IMR-90 (cell line): ENCODE data around the gene ZFAND6. TPM values are rescaled to one million over a fixed set of nuclear protein-coding genes. Genes with fewer than 3 reads are reported as not detected.

ENCODE experiments used
- ATAC-seq: fragments of 200-7000 bp; cut with Tn5 transposase; 2 replicates; pipeline ENCODE4 v1.9.1; 2020; ENCODE audit warnings: low read depth, mild to moderate bottlenecking, moderate library complexity
- BruUV-seq: library from RNA; stranded (reverse); fragments of 400-500 nt; replicated peaks from 2 replicates; lab custom pipeline; 2021; lab: Mats Ljungman, UMichigan
- CTCF ChIA-PET: fragments of 300-600 bp; formaldehyde crosslinking; extraction: SDS; loops from one replicate; lab custom pipeline; 2021; ENCODE audit warnings: antibody characterized with exemption; lab: Yijun Ruan, JAX
- POLR2A ChIA-PET: fragments of 300-600 bp; sonication (Branson Sonifier 250); formaldehyde crosslinking; loops from one replicate; lab custom pipeline; 2022; ENCODE audit warnings: antibody characterized with exemption; ENCODE audit not compliant: unreplicated experiment; lab: Charles Lee
- DNase-seq: peaks from one replicate; pipeline ENCODE4 v3.0.0; 2013
- H2AFZ ChIP-seq: replicated peaks from 2 replicates; pipeline ENCODE3; 2013; ENCODE audit warnings: low read length, mild to moderate bottlenecking; ENCODE audit not compliant: poor library complexity
- H2AK5ac ChIP-seq: 2 replicates; pipeline ENCODE4 v1.6.1; 2013; ENCODE audit warnings: low read depth, low read length, inconsistent platforms
- H2AK9ac ChIP-seq: replicated peaks from 2 replicates; pipeline ENCODE3; 2013; ENCODE audit warnings: mild to moderate bottlenecking, low read depth, low read length, moderate library complexity; ENCODE audit not compliant: poor library complexity
- H2BK120ac ChIP-seq: 2 replicates; pipeline ENCODE4 v1.6.1; 2013; ENCODE audit warnings: low read depth, low read length, inconsistent platforms
- H2BK15ac ChIP-seq: 3 replicates; pipeline ENCODE4 v1.6.1; 2013; ENCODE audit warnings: low read depth, low read length, inconsistent platforms
- H2BK20ac ChIP-seq: 2 replicates; pipeline ENCODE4 v1.6.1; 2013; ENCODE audit warnings: low read depth, mild to moderate bottlenecking, inconsistent platforms, low read length, moderate library complexity
- H2BK5ac ChIP-seq: 2 replicates; pipeline ENCODE4 v1.6.1; 2013; ENCODE audit warnings: mild to moderate bottlenecking, low read depth, low read length, inconsistent platforms; ENCODE audit not compliant: poor library complexity, severe bottlenecking
- H3K14ac ChIP-seq: replicated peaks from 2 replicates; pipeline ENCODE4 v1.6.1; 2013; ENCODE audit warnings: low read depth, low read length, inconsistent platforms
- H3K18ac ChIP-seq: 2 replicates; pipeline ENCODE4 v1.6.1; 2013; ENCODE audit warnings: low read depth, low read length, control low read depth
- H3K23ac ChIP-seq: 2 replicates; pipeline ENCODE4 v1.6.1; 2013; ENCODE audit warnings: low read depth, low read length, inconsistent platforms
- H3K27ac ChIP-seq: 2 replicates; pipeline ENCODE4 v1.5.1; 2013; ENCODE audit warnings: mild to moderate bottlenecking, control low read depth, low read length; ENCODE audit not compliant: insufficient read depth
- H3K27me3 ChIP-seq: 2 replicates; pipeline ENCODE4 v1.6.1; 2013; ENCODE audit warnings: low read length; ENCODE audit not compliant: control insufficient read depth, insufficient read depth
- H3K36me3 ChIP-seq: 2 replicates; pipeline ENCODE4 v1.6.1; 2013; ENCODE audit warnings: low read length, mixed read lengths; ENCODE audit not compliant: control insufficient read depth, insufficient read depth
- H3K4ac ChIP-seq: 2 replicates; pipeline ENCODE4 v1.6.1; 2013; ENCODE audit warnings: low read depth, low read length, inconsistent platforms
- H3K4me1 ChIP-seq: 2 replicates; pipeline ENCODE4 v1.6.1; 2013; ENCODE audit warnings: low read length, mixed read lengths; ENCODE audit not compliant: control insufficient read depth, insufficient read depth
- H3K4me2 ChIP-seq: 2 replicates; pipeline ENCODE4 v1.6.1; 2013; ENCODE audit warnings: low read depth, mild to moderate bottlenecking, control low read depth, low read length, moderate library complexity
- H3K4me3 ChIP-seq: 2 replicates; pipeline ENCODE4 v1.5.1; 2013; ENCODE audit warnings: low read depth, mild to moderate bottlenecking, control low read depth, low read length, moderate library complexity; ENCODE audit not compliant: insufficient read depth
- H3K56ac ChIP-seq: 2 replicates; pipeline ENCODE4 v1.6.1; 2013; ENCODE audit warnings: low read length, inconsistent platforms; ENCODE audit not compliant: insufficient read depth; ENCODE audit errors: extremely low read depth
- H3K79me1 ChIP-seq, 2 experiments: 2 replicates each; pipeline ENCODE4 v1.6.1; 2013; ENCODE audit warnings: low read length in 2 of 2, inconsistent platforms in 1 of 2, low read depth in 1 of 2
- H3K9ac ChIP-seq: 2 replicates; pipeline ENCODE4 v1.6.1; 2013; ENCODE audit warnings: low read depth, low read length, control low read depth
- H3K9me1 ChIP-seq: 2 replicates; pipeline ENCODE4 v1.6.1; 2013; ENCODE audit warnings: low read length, inconsistent platforms; ENCODE audit not compliant: insufficient read depth
- H3K9me3 ChIP-seq: 2 replicates; pipeline ENCODE4 v1.6.1; 2013; ENCODE audit warnings: low read length; ENCODE audit not compliant: control insufficient read depth, insufficient read depth
- H4K20me1 ChIP-seq: 2 replicates; pipeline ENCODE4 v1.6.1; 2013; ENCODE audit warnings: low read length, inconsistent platforms; ENCODE audit not compliant: insufficient read depth
- H4K5ac ChIP-seq: 2 replicates; pipeline ENCODE4 v1.6.1; 2013; ENCODE audit warnings: mild to moderate bottlenecking, low read depth, low read length, control low read depth
- H4K8ac ChIP-seq, 2 experiments: 2 replicates each; pipeline ENCODE4 v1.6.1; 2013; ENCODE audit warnings: low read depth in 2 of 2, low read length in 2 of 2, control low read depth in 1 of 2, inconsistent platforms in 1 of 2
- H4K91ac ChIP-seq: 2 replicates; pipeline ENCODE4 v1.6.1; 2013; ENCODE audit warnings: low read depth, low read length, inconsistent platforms; ENCODE audit not compliant: insufficient read depth
- CHD1 ChIP-seq: IDR thresholded peaks from 2 replicates; pipeline ENCODE4 v1.6.1; 2012; ENCODE audit warnings: low read depth, low read length, improper control_type of control experiment
- FOS ChIP-seq: fragments of 150-350 bp; IDR thresholded peaks from 2 replicates; pipeline ENCODE4 v1.6.1; 2016; ENCODE audit warnings: low read depth, low read length
- MXI1 ChIP-seq: IDR thresholded peaks from 2 replicates; pipeline ENCODE4 v1.6.1; 2012; ENCODE audit warnings: low read depth, mild to moderate bottlenecking, low read length, moderate library complexity, borderline replicate concordance
- NFE2L2 ChIP-seq: fragments of 150-350 bp; IDR thresholded peaks from 2 replicates; pipeline ENCODE4 v1.6.1; 2016; ENCODE audit warnings: low read depth, mild to moderate bottlenecking, low read length
- POLR2A ChIP-seq: IDR thresholded peaks from 2 replicates; pipeline ENCODE4 v1.6.1; 2012; ENCODE audit warnings: mild to moderate bottlenecking, low read depth, low read length
- RCOR1 ChIP-seq: IDR thresholded peaks from 2 replicates; pipeline ENCODE4 v1.6.1; 2012; ENCODE audit warnings: mild to moderate bottlenecking, low read length, improper control_type of control experiment; ENCODE audit not compliant: insufficient replicate concordance
- WGBS, 2 experiments: methylation state at CpG; one replicate each; pipeline versions ENCODE4 v1.1.5 to v1.1.7; 2013; ENCODE audit warnings: missing lambda C conversion rate in 2 of 2; ENCODE audit not compliant: insufficient read length in 1 of 2; ENCODE audit errors: extremely low coverage in 2 of 2; 5-methylcytosine and 5-hydroxymethylcytosine counted together
- dilution Hi-C: fragments of 300-500 bp; cut with HindIII; formaldehyde crosslinking; loops from one replicate; pipeline ENCODE4 v1.14.3; 2018; ENCODE audit warnings: low sequenced_read_pairs; ENCODE audit not compliant: unreplicated experiment
- in situ Hi-C: fragments of 300-500 bp; cut with MboI; formaldehyde crosslinking; loops from 3 replicates; pipeline ENCODE4 v1.14.3; 2019; ENCODE audit warnings: low sequenced_read_pairs, inconsistent platforms, mixed read lengths
- intact Hi-C: fragments of 100-400 bp; cut with micrococcal nuclease; formaldehyde crosslinking; loops from 2 replicates; pipeline ENCODE4 v1.10.0; 2022
- polyA plus RNA-seq, 3 experiments: library from polyadenylated mRNA; depleted of rRNA; stranded (reverse); fragments of >200 nt; gene quantifications; 2 replicates each; pipeline ENCODE4 v1.2.3, GENCODE V29; 2012; ENCODE audit warnings: low replicate concordance in 1 of 3
- total RNA-seq: library from RNA; depleted of rRNA; stranded (reverse); fragments of >200 nt; gene quantifications from 2 replicates; pipeline ENCODE4 v1.2.3, GENCODE V29; 2012
- TF ChIP-seq, protein P1 (sequence below): fragments of 150-350 bp; IDR thresholded peaks from 2 replicates; pipeline ENCODE4 v1.6.1; 2017; ENCODE audit warnings: mild to moderate bottlenecking, antibody characterized with exemption, low read length, low read depth

ZFAND6 gene
- total and polyA plus RNA-seq, 2 of the 4 experiments (the other 2 are of a cell fraction), result 77.5 to 96.4 TPM

GRCh38 chr15:80020731-80021130 lies 38.7 kb upstream of the ZFAND6 start:
- no peak overlapping the region for H3K56ac ChIP-seq
- H2AK5ac ChIP-seq, result no peak overlapping the region
- CTCF ChIA-PET, result no interaction called here
- H4K20me1 ChIP-seq, result no peaks in the 10 kb centered on the region
- POLR2A ChIA-PET, result no interaction called here
- dilution Hi-C loops, result no loop called here
- no peak overlapping the region for H2AK9ac ChIP-seq
- H4K5ac ChIP-seq, result no peak overlapping the region
- H3K23ac ChIP-seq, result no peak overlapping the region
- H3K14ac ChIP-seq, result no peak overlapping the region
- H2AFZ ChIP-seq, result no peak overlapping the region
- H3K27me3 ChIP-seq, result no peaks in the 10 kb centered on the region
- H3K4me2 ChIP-seq, result no peak overlapping the region
- H3K9me3 ChIP-seq, result no peaks in the 10 kb centered on the region
- no peak for TF ChIP-seq MXI1
- TF ChIP-seq CHD1, result no peak
- TF ChIP-seq NFE2L2, result no peak
- TF ChIP-seq, protein P1, sequence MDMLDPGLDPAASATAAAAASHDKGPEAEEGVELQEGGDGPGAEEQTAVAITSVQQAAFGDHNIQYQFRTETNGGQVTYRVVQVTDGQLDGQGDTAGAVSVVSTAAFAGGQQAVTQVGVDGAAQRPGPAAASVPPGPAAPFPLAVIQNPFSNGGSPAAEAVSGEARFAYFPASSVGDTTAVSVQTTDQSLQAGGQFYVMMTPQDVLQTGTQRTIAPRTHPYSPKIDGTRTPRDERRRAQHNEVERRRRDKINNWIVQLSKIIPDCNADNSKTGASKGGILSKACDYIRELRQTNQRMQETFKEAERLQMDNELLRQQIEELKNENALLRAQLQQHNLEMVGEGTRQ, result no peak
- no peak for TF ChIP-seq POLR2A
- TF ChIP-seq RCOR1, result no peak
- no peak for TF ChIP-seq FOS
- no peak overlapping the region for H2BK15ac ChIP-seq
- in situ Hi-C loops, result no loop called here
- H3K18ac ChIP-seq, result no peak overlapping the region
- H4K8ac ChIP-seq, result no peak overlapping the region
- no peak overlapping the region for H4K91ac ChIP-seq
- intact Hi-C loops, result no loop called here
- H3K9ac ChIP-seq, result no peak overlapping the region
- no peak overlapping the region for H3K27ac ChIP-seq
- no peak overlapping the region for H3K4ac ChIP-seq
- no peaks in the 10 kb centered on the region for H3K79me1 ChIP-seq
- no TSS peak for BruUV-seq
- H2BK20ac ChIP-seq, result no peak overlapping the region
- H3K4me1 ChIP-seq, result no peaks in the 10 kb centered on the region
- WGBS, 2 experiments, result no CpG with 5 or more reads among the region's 3 CpGs
- no peak overlapping the region for H3K4me3 ChIP-seq
- no peaks in the 10 kb centered on the region for H3K9me1 ChIP-seq
- no peak for ATAC-seq
- DNase-seq, result no peak
- no peaks in the 10 kb centered on the region for H3K36me3 ChIP-seq
- H2BK5ac ChIP-seq, result no peak overlapping the region
- H2BK120ac ChIP-seq, result no peak overlapping the region
